SJSA1 (cell line): ENCODE data around the gene NUBP2. TPM values are rescaled to one million over a fixed set of nuclear protein-coding genes. Genes with fewer than 3 reads are reported as not detected.

Source experiments
- DNase-seq, 2 experiments: peaks; one replicate each; pipeline ENCODE4 v3.0.0-alpha.2; 2015 to 2020; ENCODE audit warnings: low spot score in 2 of 2, low read depth in 1 of 2
- H3K27ac ChIP-seq: fragments of 250-450 bp; sonication (Bioruptor Pico); 2 replicates; pipeline ENCODE4 v1.5.1; 2020; ENCODE audit warnings: mild to moderate bottlenecking, moderate library complexity
- H3K27me3 ChIP-seq: fragments of 250-450 bp; sonication (Bioruptor Pico); replicated peaks from 2 replicates; pipeline ENCODE4 v1.5.1; 2020; ENCODE audit warnings: mild to moderate bottlenecking, moderate library complexity
- H3K36me3 ChIP-seq: fragments of 250-450 bp; sonication (Bioruptor Pico); 2 replicates; pipeline ENCODE4 v1.5.1; 2020; ENCODE audit warnings: mild to moderate bottlenecking
- H3K4me1 ChIP-seq: fragments of 250-450 bp; sonication (Bioruptor Pico); replicated peaks from 2 replicates; pipeline ENCODE4 v1.6.1; 2021; ENCODE audit warnings: mild to moderate bottlenecking
- H3K4me3 ChIP-seq: fragments of 250-450 bp; sonication (Bioruptor Pico); 2 replicates; pipeline ENCODE4 v1.5.1; 2020; ENCODE audit warnings: mild to moderate bottlenecking
- H3K9me3 ChIP-seq: fragments of 250-450 bp; sonication (Bioruptor Pico); replicated peaks from 2 replicates; pipeline ENCODE4 v1.5.1; 2020; ENCODE audit warnings: mild to moderate bottlenecking
- total RNA-seq: library from RNA; depleted of rRNA; stranded (reverse); fragments of >200 nt; shearing (Covaris generic); gene quantifications from 2 replicates; pipeline ENCODE4 v1.2.3, GENCODE V29; 2014

NUBP2 gene
- total RNA-seq, 1 experiment from 2014 or later, result 117 TPM

- H3K9me3 ChIP-seq, result peaks cover 4% of the 10 kb centered on the region
- DNase-seq, result no peak
- no peaks in the 10 kb centered on the region for H3K27me3 ChIP-seq
- H3K4me1 ChIP-seq, result peaks cover 30% of the 10 kb centered on the region
- peaks cover 89% of the 10 kb centered on the region for H3K36me3 ChIP-seq
- H3K4me3 ChIP-seq, result peak overlapping the region; percentile 98
- H3K27ac ChIP-seq, result no peak overlapping the region
Measured at GRCh38 chr16:1771864-1772361, 10.8 kb upstream of the NUBP2 start.

- Histone ChIP-seq H3K27me3 (no peaks in the 10 kb centered on the region), H3K4me3 (peak within 1 kb of the TSS; percentile 98), H3K4me1 (peaks cover 30% of the 10 kb centered on the region), H3K9me3 (peaks cover 4% of the 10 kb centered on the region), H3K27ac (peak within 1 kb of the TSS; percentile 55), H3K36me3 (peaks cover 89% of the 10 kb centered on the region)
- DNase-seq, result peak in 1 of 2 experiments; percentile 47
Measured at GRCh38 chr16:1772362-1772907, 10.3 kb upstream of the NUBP2 start, which contains the start of gene EME2. Gene EME2, plus strand, starts transcription at chr16:1772810. Its CDS starts 418 bp downstream, at chr16:1773228.

GRCh38 chr16:1772908-1773702 lies 9.7 kb upstream of the NUBP2 start, which contains the start of gene MRPS34:
Gene MRPS34, minus strand, starts transcription at chr16:1773134. Its CDS starts 15 bp downstream, at chr16:1773119.
- H3K9me3 ChIP-seq, result peaks cover 4% of the 10 kb centered on the region
- DNase-seq, result peak; percentile 83 to 87
- H3K27ac ChIP-seq, result peak within 1 kb of the TSS; percentile 55
- H3K4me3 ChIP-seq, result peak within 1 kb of the TSS; percentile 98
- peaks cover 30% of the 10 kb centered on the region for H3K4me1 ChIP-seq
- H3K27me3 ChIP-seq, result no peaks in the 10 kb centered on the region
- H3K36me3 ChIP-seq, result peaks cover 89% of the 10 kb centered on the region

GRCh38 chr16:1773703-1774447 lies 8.9 kb upstream of the NUBP2 start:
- peaks cover 30% of the 10 kb centered on the region for H3K4me1 ChIP-seq
- peaks cover 4% of the 10 kb centered on the region for H3K9me3 ChIP-seq
- no peak for DNase-seq
- H3K4me3 ChIP-seq, result peak overlapping the region; percentile 98
- H3K27ac ChIP-seq, result no peak overlapping the region
- no peaks in the 10 kb centered on the region for H3K27me3 ChIP-seq
- peaks cover 84% of the 10 kb centered on the region for H3K36me3 ChIP-seq

GRCh38 chr16:1774448-1774780 lies 8.3 kb upstream of the NUBP2 start:
- Histone ChIP-seq H3K36me3 (peaks cover 82% of the 10 kb centered on the region), H3K9me3 (peaks cover 4% of the 10 kb centered on the region), H3K27me3 (no peaks in the 10 kb centered on the region), H3K27ac (no peak overlapping the region), H3K4me3 (peak overlapping the region; percentile 98), H3K4me1 (peaks cover 30% of the 10 kb centered on the region)
- no peak for DNase-seq

- peaks cover 81% of the 10 kb centered on the region for H3K36me3 ChIP-seq
- no peaks in the 10 kb centered on the region for H3K27me3 ChIP-seq
- peaks cover 29% of the 10 kb centered on the region for H3K4me1 ChIP-seq
- DNase-seq, result no peak
- no peak overlapping the region for H3K4me3 ChIP-seq
- H3K27ac ChIP-seq, result no peak overlapping the region
- H3K9me3 ChIP-seq, result peaks cover 4% of the 10 kb centered on the region
Measured at GRCh38 chr16:1775006-1775845, 7.5 kb upstream of the NUBP2 start.

- peaks cover 73% of the 10 kb centered on the region for H3K36me3 ChIP-seq
- H3K27ac ChIP-seq, result no peak overlapping the region
Measured at GRCh38 chr16:1775846-1776671, 6.7 kb upstream of the NUBP2 start.

GRCh38 chr16:1776672-1776955 lies 6.1 kb upstream of the NUBP2 start:
- H3K27me3 ChIP-seq, result no peaks in the 10 kb centered on the region

More at GRCh38 chr16:1775846-1776671, 6.7 kb upstream of the NUBP2 start:
- Histone ChIP-seq H3K4me3 (no peak overlapping the region), H3K4me1 (peaks cover 21% of the 10 kb centered on the region), H3K27me3 (no peaks in the 10 kb centered on the region), H3K9me3 (peaks cover 4% of the 10 kb centered on the region)
- no peak for DNase-seq

GRCh38 chr16:1776991-1777374 lies 5.8 kb upstream of the NUBP2 start:
- no peak overlapping the region for H3K27ac ChIP-seq
- no peak for DNase-seq
- peaks cover 23% of the 10 kb centered on the region for H3K4me1 ChIP-seq
- H3K36me3 ChIP-seq, result peaks cover 71% of the 10 kb centered on the region
- H3K9me3 ChIP-seq, result peaks cover 4% of the 10 kb centered on the region
- no peaks in the 10 kb centered on the region for H3K27me3 ChIP-seq
- no peak overlapping the region for H3K4me3 ChIP-seq

More at GRCh38 chr16:1776672-1776955, 6.1 kb upstream of the NUBP2 start:
- no peak overlapping the region for H3K27ac ChIP-seq
- H3K4me1 ChIP-seq, result peaks cover 22% of the 10 kb centered on the region
- H3K4me3 ChIP-seq, result no peak overlapping the region
- peaks cover 4% of the 10 kb centered on the region for H3K9me3 ChIP-seq
- DNase-seq, result no peak
- peaks cover 70% of the 10 kb centered on the region for H3K36me3 ChIP-seq

- DNase-seq, result no peak
- Histone ChIP-seq H3K4me3 (no peak overlapping the region), H3K27ac (no peak overlapping the region), H3K27me3 (no peaks in the 10 kb centered on the region), H3K4me1 (peaks cover 21% of the 10 kb centered on the region), H3K36me3 (peaks cover 69% of the 10 kb centered on the region), H3K9me3 (peaks cover 3% of the 10 kb centered on the region)
Measured at GRCh38 chr16:1777375-1778199, 5.2 kb upstream of the NUBP2 start.

- Histone ChIP-seq H3K36me3 (peaks cover 67% of the 10 kb centered on the region), H3K27ac (no peak overlapping the region)
Measured at GRCh38 chr16:1778200-1779179, 4.3 kb upstream of the NUBP2 start.

More at GRCh38 chr16:1778200-1779179, 4.3 kb upstream of the NUBP2 start:
- no peaks in the 10 kb centered on the region for H3K9me3 ChIP-seq
- DNase-seq, result no peak
- no peaks in the 10 kb centered on the region for H3K27me3 ChIP-seq
- peaks cover 21% of the 10 kb centered on the region for H3K4me1 ChIP-seq
- H3K4me3 ChIP-seq, result no peak overlapping the region
